Measurements from ENCODE around the gene DUOX1. TPM values are rescaled to one million over a fixed set of nuclear protein-coding genes. Genes with fewer than 3 reads are reported as not detected.
A peak's percentile ranks its signal among the peaks of the same experiment; 100 is the strongest.

DUOX1 gene
- total and polyA plus RNA-seq, 9 of the 15 experiments (the other 6 are each of a cell fraction or from before 2014, with no cell fraction given), result 0.01 to 0.22 (median 0.01) TPM; not detected in 6

GRCh38 chr15:45091161-45091560 lies 38.6 kb upstream of the DUOX1 start (continued):
- TF ChIP-seq IFI16 (CRISPR knock-in tag; IDR thresholded peaks at IDR 0.05) (no peak), ZNF165 (CRISPR knock-in tag; IDR thresholded peaks at IDR 0.05; ENCODE audit: borderline replicate concordance) (no peak), CEBPB (tag; IDR thresholded peaks at IDR 0.05) (peak; percentile 57; the same call in 1 of the 2 replicates), ATF3 (IDR thresholded peaks at IDR 0.05) (peak; percentile 89), ATF3 (CRISPR knock-in tag; conservative IDR thresholded peaks at IDR 0.05) (no peak), ZNF23 (CRISPR knock-in tag; IDR thresholded peaks at IDR 0.05) (no peak), MTA1 (IDR thresholded peaks at IDR 0.05; ENCODE audit: borderline replicate concordance) (peak; percentile 31; the same call in 1 of the 2 replicates), ZNF280A (IDR thresholded peaks at IDR 0.05; ENCODE audit: low read depth, partially characterized antibody) (no peak), MBD2 (IDR thresholded peaks at IDR 0.05; ENCODE audit: borderline replicate concordance, low read depth) (no peak), ZBTB26 (CRISPR knock-in tag; IDR thresholded peaks at IDR 0.05) (no peak), STAT5A (IDR thresholded peaks at IDR 0.05; ENCODE audit: borderline replicate concordance, low read length) (no peak), SMAD3 (CRISPR knock-in tag; conservative IDR thresholded peaks at IDR 0.05) (no peak), HDAC1 (IDR thresholded peaks at IDR 0.05) (peak in 1 of 2 experiments; percentile 75; a peak in 2 of 4 replicates), FOSL1 (tag; conservative IDR thresholded peaks at IDR 0.05) (peak; percentile 67), JUN (IDR thresholded peaks at IDR 0.05; ENCODE audit: borderline replicate concordance, low read depth, low read length) (peak; percentile 75), JUN (CRISPR knock-in tag; IDR thresholded peaks at IDR 0.05; ENCODE audit: borderline replicate concordance) (no peak), BHLHE40 (IDR thresholded peaks at IDR 0.05; ENCODE audit: low read length) (no peak), SP1 (CRISPR knock-in tag; IDR thresholded peaks at IDR 0.05) (no peak), ATF7 (IDR thresholded peaks at IDR 0.05) (peak; percentile 61), CEBPG (CRISPR knock-in tag; IDR thresholded peaks at IDR 0.05) (no peak), CEBPG (tag; conservative IDR thresholded peaks at IDR 0.05 in 1 of 2, IDR thresholded peaks at IDR 0.05 in 1 of 2) (peak; percentile 20 to 64; a peak in 1 of 4 replicates), SMARCE1 (IDR thresholded peaks at IDR 0.05) (peak; percentile 69)
